ENCODE data around the gene CCDC171. TPM values are rescaled to one million over a fixed set of nuclear protein-coding genes. Genes with fewer than 3 reads are reported as not detected.
A peak's percentile ranks its signal among the peaks of the same experiment; 100 is the strongest.

The CCDC171 gene
- total RNA-seq, 1 experiment from 2014 or later = 0.53 TPM

DNA sequence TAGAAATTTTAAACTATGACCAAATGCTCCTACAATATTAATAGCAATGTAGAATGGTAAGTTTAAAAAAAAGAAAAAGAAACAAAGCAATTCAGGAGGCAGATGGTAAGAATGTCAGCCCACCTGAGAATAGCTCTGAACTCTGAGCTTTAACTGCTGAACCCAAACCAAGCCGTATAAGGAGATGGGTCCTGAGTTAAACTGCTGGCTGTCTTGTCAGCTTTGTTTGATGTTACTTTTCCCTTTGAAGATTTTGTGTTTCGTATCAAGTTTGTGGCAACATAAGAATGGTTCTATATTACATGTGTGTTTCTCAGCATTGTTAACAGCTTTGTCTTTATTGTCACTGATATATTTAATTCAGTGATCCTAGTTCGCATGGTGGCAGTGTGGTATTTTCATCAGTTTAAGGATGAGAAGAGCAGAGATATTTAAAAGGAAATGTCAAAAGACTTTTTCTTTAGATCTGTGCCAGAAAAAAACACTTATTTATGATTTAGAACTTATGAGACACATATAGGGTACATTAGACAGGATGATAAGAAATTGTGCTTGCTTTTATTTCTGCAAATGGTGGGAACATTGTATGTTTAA, 390.1 kb downstream of the CCDC171 start:
- H3K36me3 ChIP-seq = no peaks in the 10 kb centered on the region
- H3K4me3 ChIP-seq = no peak overlapping the region
- H3K27ac ChIP-seq = no peak overlapping the region
- no peaks in the 10 kb centered on the region for H3K9me3 ChIP-seq (replicated peaks)
- DNase-seq (ENCODE audit: low read depth in 1 of 2, low spot score in 2 of 2) = no peak
- no peaks in the 10 kb centered on the region for H3K4me1 ChIP-seq (replicated peaks)
- H3K27me3 ChIP-seq (replicated peaks) = no peaks in the 10 kb centered on the region

DNA sequence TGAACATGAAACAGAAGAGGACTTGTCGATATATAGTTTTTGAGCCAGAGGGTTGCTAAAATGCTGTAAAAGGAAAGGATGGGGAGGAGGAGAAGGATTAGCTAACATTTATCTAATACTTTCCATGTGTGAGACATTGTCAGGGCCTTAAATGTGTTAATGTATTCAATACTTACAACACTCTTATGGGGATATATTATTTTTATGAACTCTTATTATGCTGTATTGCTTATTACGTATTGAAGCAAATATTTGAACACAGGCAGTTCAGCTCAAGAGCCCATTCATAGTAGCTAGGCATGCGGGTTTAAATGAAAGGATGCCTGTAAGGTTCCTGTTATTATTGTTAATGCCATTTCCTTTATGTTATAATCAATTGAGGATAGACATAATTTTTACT, 391.5 kb downstream of the CCDC171 start:
- Histone ChIP-seq H3K27me3 (replicated peaks) (no peaks in the 10 kb centered on the region), H3K4me1 (replicated peaks) (no peaks in the 10 kb centered on the region), H3K27ac (no peak overlapping the region), H3K9me3 (replicated peaks) (no peaks in the 10 kb centered on the region), H3K4me3 (no peak overlapping the region), H3K36me3 (no peaks in the 10 kb centered on the region)
- DNase-seq (ENCODE audit: low read depth in 1 of 2, low spot score in 2 of 2) = no peak

DNA sequence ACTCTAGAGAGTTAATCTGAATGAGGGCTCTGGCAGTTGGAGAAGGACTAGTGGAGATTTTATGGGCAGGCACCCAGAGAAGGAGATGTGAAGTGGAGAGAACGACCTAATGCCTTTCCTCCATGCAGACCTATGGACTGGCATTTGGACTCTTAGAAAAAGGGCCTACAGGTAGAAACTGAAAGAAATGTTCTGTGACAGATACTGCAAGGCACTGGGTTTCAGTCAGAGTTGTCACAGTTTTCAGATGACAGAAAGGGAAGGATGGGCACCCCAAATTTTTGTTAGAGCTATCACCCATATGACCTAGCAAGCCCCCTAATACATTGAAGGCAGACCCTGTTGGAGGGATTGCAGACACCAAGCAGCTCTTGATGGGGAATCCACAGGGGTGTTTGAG, 406.8 kb downstream of the CCDC171 start:
- Histone ChIP-seq H3K36me3 (no peaks in the 10 kb centered on the region), H3K4me3 (no peak overlapping the region), H3K4me1 (replicated peaks) (no peaks in the 10 kb centered on the region), H3K9me3 (replicated peaks) (no peaks in the 10 kb centered on the region), H3K27ac (no peak overlapping the region), H3K27me3 (replicated peaks) (no peaks in the 10 kb centered on the region)
- DNase-seq (ENCODE audit: low read depth in 1 of 2, low spot score in 2 of 2) = no peak

DNA sequence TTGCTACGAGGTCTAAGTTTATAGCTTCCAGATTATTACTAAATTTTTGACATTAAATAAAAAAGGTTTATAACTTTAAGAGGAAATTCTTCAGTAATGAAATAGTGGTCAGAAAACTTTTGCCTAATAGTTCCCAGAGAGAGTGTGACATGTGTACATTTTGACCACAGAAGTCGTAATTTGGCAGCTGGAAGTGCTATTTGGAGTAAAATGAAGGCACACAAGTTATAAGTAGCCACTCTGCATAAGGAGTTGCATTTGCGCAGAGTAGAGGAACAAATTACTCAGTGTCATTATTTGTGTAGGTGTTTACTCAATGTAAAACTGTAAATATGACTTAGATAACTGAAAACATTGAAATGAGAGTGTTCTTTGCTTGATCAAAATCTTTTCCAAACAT, 408.4 kb downstream of the CCDC171 start:
- no peaks in the 10 kb centered on the region for H3K27me3 ChIP-seq (replicated peaks)

DNA sequence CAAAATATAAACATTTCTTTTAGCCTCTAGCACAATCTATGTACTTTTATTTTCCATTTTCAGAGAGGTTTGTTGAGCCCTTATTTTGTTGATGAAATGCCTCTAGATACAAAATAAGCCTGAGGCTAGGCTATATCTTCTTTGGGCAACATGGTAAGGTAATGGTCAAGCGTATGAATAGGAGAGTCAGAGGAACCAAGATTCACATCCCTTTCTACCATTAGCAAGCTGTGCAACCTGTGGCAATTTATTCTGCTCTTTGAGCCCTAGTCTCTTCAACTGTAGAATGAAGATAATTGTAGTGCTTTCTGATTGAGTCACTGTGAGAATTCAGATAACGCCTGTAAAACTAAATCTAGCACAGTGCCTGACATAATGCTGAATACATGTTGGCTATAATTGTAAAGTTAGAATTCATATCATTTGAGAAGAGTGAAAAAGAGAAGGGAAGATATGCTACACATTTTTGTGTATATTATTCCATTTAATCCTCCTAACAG, 412.5 kb downstream of the CCDC171 start:
- Histone ChIP-seq H3K27me3 (replicated peaks) (no peaks in the 10 kb centered on the region), H3K4me1 (replicated peaks) (no peaks in the 10 kb centered on the region), H3K36me3 (no peaks in the 10 kb centered on the region), H3K9me3 (replicated peaks) (no peaks in the 10 kb centered on the region), H3K4me3 (no peak overlapping the region), H3K27ac (no peak overlapping the region; the same call in 1 of the 2 replicates)
- no peak for DNase-seq (ENCODE audit: low read depth in 1 of 2, low spot score in 2 of 2)

More for the DNA sequence above, 408.4 kb downstream of the CCDC171 start:
- H3K9me3 ChIP-seq (replicated peaks) = no peaks in the 10 kb centered on the region
- H3K4me1 ChIP-seq (replicated peaks) = no peaks in the 10 kb centered on the region
- H3K36me3 ChIP-seq = no peaks in the 10 kb centered on the region
- H3K27ac ChIP-seq = no peak overlapping the region
- H3K4me3 ChIP-seq = no peak overlapping the region
- no peak for DNase-seq (ENCODE audit: low read depth in 1 of 2, low spot score in 2 of 2)

DNA sequence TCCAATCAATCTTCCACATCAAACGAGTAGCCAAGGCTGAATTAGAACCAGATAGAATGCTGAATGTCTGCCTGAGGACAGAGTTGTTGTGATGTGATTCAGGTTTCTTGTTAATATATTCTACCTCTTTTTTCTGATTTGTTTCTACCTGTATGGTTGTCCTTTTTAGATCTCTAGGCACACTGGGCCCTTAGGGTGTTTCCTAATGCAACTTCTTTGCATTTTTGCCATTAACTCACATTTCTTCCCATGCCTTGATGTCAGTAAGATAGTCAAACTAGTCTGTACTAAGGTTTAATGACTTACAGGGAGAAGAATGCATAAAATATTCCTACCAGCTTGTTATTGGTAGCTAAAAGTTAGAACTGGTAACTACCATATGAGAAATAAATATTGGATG, 413.6 kb downstream of the CCDC171 start:
- Histone ChIP-seq H3K36me3 (no peaks in the 10 kb centered on the region), H3K4me3 (no peak overlapping the region), H3K27ac (no peak overlapping the region), H3K9me3 (replicated peaks) (no peaks in the 10 kb centered on the region), H3K27me3 (replicated peaks) (no peaks in the 10 kb centered on the region), H3K4me1 (replicated peaks) (no peaks in the 10 kb centered on the region)
- DNase-seq (ENCODE audit: low read depth in 1 of 2, low spot score in 2 of 2) = no peak

DNA sequence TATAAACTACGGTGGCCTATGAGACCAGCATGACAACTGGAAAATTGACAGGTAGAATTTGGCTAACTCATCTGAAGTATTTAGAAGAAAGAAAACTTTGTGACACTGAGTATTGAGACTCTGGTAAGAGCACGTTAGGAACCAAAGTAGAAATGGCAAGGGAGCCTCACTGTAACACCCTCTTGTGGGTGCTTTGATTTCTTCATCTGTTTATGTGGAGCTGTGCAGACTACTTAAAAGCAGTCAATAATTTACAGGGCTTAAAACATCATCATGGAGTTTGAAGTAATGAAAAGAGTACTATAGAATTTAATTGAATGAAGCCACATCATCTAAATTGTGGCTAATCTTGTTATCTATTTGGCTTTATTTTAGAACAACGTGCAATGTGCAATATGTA, 414.2 kb downstream of the CCDC171 start:
- no peak for DNase-seq (ENCODE audit: low read depth in 1 of 2, low spot score in 2 of 2)
- Histone ChIP-seq H3K36me3 (no peaks in the 10 kb centered on the region), H3K4me1 (replicated peaks) (no peaks in the 10 kb centered on the region), H3K27me3 (replicated peaks) (no peaks in the 10 kb centered on the region), H3K9me3 (replicated peaks) (no peaks in the 10 kb centered on the region), H3K4me3 (no peak overlapping the region), H3K27ac (no peak overlapping the region)

DNA sequence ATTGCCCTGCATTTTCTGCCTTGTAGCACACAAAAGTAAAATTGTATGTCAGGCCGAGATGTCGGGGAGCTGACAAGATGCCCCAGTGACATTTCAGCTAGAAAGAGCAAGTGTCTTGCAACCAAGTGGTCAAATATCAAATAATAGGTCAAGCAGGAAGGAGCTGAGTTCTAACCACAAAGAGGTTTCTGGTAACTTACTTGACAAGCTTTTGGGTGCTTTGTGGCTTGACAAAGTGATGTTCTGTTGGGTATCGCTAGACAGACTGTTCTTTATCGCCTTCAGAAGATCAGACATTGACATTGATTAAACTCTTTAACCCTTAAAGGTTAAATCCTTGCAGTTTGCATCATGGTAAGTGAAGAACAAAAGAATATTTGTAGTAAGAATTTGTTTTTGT, 419.9 kb downstream of the CCDC171 start:
- no peak overlapping the region for H3K4me3 ChIP-seq
- H3K27ac ChIP-seq = no peak overlapping the region
- H3K4me1 ChIP-seq (replicated peaks) = peaks cover 8% of the 10 kb centered on the region
- no peaks in the 10 kb centered on the region for H3K9me3 ChIP-seq (replicated peaks)
- H3K27me3 ChIP-seq (replicated peaks) = no peaks in the 10 kb centered on the region
- DNase-seq (ENCODE audit: low read depth in 1 of 2, low spot score in 2 of 2) = no peak
- H3K36me3 ChIP-seq = no peaks in the 10 kb centered on the region

DNA sequence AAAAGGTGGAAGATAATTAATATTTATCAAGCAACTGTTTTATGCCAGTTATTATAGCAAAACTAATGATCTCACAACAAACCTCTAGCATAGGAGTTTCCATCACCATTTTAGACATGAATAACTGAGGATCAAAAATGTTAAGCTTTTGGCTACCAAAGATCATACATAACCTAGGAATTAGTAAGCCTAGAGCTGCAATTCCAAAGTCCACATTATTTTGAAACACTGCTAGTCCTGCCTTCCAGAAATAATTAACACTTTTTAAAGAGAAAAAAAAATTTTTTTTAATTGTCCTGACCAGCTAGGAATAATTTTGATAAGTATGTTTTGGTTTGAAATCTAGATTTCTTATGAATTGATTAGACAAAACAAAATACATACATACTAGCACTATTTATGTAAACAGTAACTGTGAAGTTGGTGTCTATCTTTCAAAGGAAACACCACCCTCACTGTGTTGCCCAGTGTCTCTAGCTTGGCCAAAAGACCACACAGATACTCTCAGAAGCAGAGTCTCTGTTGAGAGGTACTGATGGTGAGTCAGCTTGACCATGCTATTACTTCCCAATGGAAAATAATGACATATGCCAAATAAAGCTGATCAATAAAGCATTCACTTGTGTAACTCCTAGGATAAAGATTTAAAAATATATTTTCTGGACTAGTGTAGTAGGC, 422.4 kb downstream of the CCDC171 start:
- Histone ChIP-seq H3K36me3 (no peaks in the 10 kb centered on the region), H3K4me3 (no peak overlapping the region), H3K27ac (no peak overlapping the region), H3K27me3 (replicated peaks) (no peaks in the 10 kb centered on the region), H3K9me3 (replicated peaks) (no peaks in the 10 kb centered on the region), H3K4me1 (replicated peaks) (peaks cover 12% of the 10 kb centered on the region)
- no peak for DNase-seq (ENCODE audit: low read depth in 1 of 2, low spot score in 2 of 2)

DNA sequence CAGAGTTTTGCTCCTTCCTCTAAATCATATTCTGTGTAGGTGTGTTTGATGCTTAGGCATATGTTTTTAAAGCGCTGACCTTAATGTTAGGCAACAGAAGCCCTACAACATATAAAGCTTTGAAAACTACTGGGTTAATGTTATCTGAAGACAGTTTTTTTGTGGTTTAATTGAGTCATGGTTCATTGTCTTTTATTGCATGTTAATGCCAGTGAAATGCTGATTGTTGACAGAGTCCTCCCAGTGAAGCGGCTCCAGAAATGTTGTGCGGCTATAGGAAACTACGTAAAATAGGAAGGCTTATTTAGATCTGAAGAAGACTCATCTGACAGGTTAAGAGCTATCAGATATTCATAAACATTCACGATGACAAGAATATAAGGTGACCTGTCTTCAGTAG, 424.6 kb downstream of the CCDC171 start:
- Histone ChIP-seq H3K27ac (peak overlapping the region; percentile 16), H3K4me3 (no peak overlapping the region), H3K4me1 (replicated peaks) (peaks cover 12% of the 10 kb centered on the region), H3K9me3 (replicated peaks) (no peaks in the 10 kb centered on the region), H3K36me3 (no peaks in the 10 kb centered on the region), H3K27me3 (replicated peaks) (no peaks in the 10 kb centered on the region)
- DNase-seq (ENCODE audit: low read depth in 1 of 2, low spot score in 2 of 2) = peak in 1 of 2 experiments; percentile 38

DNA sequence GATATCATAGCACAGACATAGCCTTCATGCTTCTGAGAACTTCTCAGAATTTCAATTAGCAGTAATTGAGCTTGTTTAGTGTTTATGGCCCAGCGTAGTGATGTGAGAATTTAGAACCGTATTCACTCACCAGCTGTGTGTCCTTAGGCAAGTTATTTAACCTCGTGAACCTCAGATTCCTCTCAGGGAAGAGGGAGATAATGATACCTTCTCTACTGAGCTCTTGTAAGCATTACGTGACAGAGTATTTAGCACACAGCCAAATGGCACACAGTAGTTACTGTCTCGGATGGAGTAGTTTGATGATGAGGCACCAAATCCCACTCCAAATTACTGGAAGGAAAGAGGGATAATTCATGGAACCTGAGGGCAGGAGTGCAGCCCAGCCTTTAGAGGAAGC, 429.3 kb downstream of the CCDC171 start:
- Histone ChIP-seq H3K9me3 (replicated peaks) (no peaks in the 10 kb centered on the region), H3K4me1 (replicated peaks) (peaks cover 9% of the 10 kb centered on the region), H3K36me3 (no peaks in the 10 kb centered on the region), H3K27me3 (replicated peaks) (no peaks in the 10 kb centered on the region), H3K27ac (no peak overlapping the region), H3K4me3 (no peak overlapping the region)
- no peak for DNase-seq (ENCODE audit: low read depth in 1 of 2, low spot score in 2 of 2)

DNA sequence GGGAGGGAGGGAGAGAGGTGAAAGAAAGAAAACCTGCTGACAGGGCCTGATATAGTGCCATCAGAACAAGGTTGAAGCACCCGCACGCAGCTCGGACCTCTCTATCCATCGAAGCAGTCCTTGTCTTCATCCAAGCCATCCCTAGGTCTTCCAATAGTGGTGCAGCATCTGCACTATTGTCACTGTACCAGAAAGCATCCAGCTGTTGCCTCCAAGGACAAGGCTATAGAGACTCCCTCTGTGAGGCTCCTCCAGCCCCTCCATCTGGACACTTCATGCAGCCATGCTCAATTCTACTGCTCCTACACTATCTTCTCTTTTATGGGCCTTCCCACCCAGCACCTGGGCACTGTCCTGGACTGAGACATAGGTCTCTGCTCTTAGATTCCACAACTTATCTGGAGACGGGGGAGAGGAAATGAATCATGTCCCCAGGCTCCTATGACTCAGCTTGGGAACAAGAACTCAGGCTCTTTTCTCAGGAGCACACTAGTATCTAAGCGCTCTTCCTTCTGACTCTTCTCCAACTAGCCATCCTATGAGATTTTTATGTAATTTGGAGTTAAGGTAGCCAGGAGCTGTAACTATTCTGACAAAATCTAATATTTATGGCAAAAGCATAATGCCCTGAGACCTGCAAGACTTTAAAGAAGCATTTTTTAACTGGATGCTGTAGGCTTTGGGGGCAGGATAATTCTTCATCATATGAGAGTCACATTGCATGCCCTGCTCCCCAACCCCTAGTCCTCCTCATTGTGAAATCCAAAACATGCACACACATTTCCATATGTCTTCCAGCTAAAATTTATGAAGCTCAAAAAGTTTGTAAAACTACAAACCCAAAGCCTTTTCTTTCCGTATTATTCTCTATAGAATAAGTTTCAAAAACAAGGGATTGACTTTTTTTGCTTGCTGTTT, 446.8 kb downstream of the CCDC171 start:
- Histone ChIP-seq H3K27me3 (replicated peaks) (no peaks in the 10 kb centered on the region), H3K4me3 (no peak overlapping the region), H3K4me1 (replicated peaks) (peaks cover 42% of the 10 kb centered on the region), H3K27ac (peak overlapping the region; percentile 94), H3K36me3 (no peaks in the 10 kb centered on the region), H3K9me3 (replicated peaks) (no peaks in the 10 kb centered on the region)
- peak; percentile 64 to 75 for DNase-seq (ENCODE audit: low read depth in 1 of 2, low spot score in 2 of 2)

DNA sequence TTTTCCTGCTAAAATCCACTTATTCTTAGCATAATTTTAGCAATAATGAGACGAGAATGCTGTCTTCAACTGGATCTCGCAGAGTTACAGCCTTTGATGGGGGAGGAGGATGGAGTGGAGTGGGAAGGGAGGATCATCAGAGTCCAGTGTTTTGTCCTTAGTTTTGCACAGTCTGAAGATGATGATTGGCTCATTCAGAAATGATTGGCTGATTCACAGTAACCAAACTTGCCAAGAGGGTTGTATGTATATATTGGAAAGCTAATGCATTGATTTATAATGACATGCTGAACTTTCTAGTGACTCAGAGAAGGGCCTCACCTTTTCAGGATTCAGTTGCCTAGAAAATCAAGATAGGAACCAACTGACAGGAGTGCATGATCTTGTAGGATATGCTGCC, 448.0 kb downstream of the CCDC171 start:
- Histone ChIP-seq H3K36me3 (no peaks in the 10 kb centered on the region), H3K27ac (peak overlapping the region; percentile 94), H3K4me1 (replicated peaks) (peaks cover 42% of the 10 kb centered on the region), H3K27me3 (replicated peaks) (no peaks in the 10 kb centered on the region), H3K9me3 (replicated peaks) (no peaks in the 10 kb centered on the region), H3K4me3 (no peak overlapping the region)
- no peak for DNase-seq (ENCODE audit: low read depth in 1 of 2, low spot score in 2 of 2)

DNA sequence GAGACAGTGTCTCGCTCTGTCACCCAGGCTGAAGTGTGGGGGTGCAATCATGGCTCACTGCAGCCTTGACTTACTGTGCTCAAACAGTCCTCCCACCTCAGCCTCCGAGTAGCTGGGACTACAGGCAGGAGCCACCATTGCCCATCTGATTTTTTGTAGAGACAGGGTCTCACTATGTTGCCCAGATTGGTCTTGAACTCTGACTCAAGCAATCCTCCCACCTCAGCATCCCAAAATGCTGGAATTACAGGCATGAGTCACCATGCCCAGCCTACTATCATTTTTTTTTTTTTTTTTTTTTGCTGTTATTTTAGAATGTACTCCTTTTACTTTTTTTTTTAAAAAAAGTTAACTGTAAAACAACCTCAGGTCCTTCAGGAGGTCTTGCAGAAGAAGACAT, 449.0 kb downstream of the CCDC171 start:
- peak overlapping the region; percentile 94 for H3K27ac ChIP-seq
- no peaks in the 10 kb centered on the region for H3K27me3 ChIP-seq (replicated peaks)
- DNase-seq (ENCODE audit: low read depth in 1 of 2, low spot score in 2 of 2) = peak; percentile 56 to 82
- H3K4me1 ChIP-seq (replicated peaks) = peaks cover 42% of the 10 kb centered on the region
- H3K4me3 ChIP-seq = no peak overlapping the region
- H3K9me3 ChIP-seq (replicated peaks) = no peaks in the 10 kb centered on the region
- no peaks in the 10 kb centered on the region for H3K36me3 ChIP-seq
